ENCODE results near the gene ZNF562. TPM values are rescaled to one million over a fixed set of nuclear protein-coding genes. Genes with fewer than 3 reads are reported as not detected.

The ZNF562 gene
- total RNA-seq, 1 donor from 2014 or later = 38.2 TPM

- peak within 1 kb of the TSS; percentile 99 for H3K4me3 Mint-ChIP-seq (ENCODE audit: unreplicated experiment)
- H3K36me3 Mint-ChIP-seq (ENCODE audit: low read depth, unreplicated experiment) = peaks cover 29% of the 10 kb centered on the region
- H3K27ac Mint-ChIP-seq (ENCODE audit: unreplicated experiment) = peak within 1 kb of the TSS; percentile 100
- peak; percentile 77 for DNase-seq (ENCODE audit: low spot score)
- no peak for TF ChIP-seq CTCF (IDR thresholded peaks at IDR 0.05; ENCODE audit: unreplicated experiment)
- peaks cover 24% of the 10 kb centered on the region for H3K4me1 Mint-ChIP-seq (ENCODE audit: unreplicated experiment)
- no peaks in the 10 kb centered on the region for H3K9me3 Mint-ChIP-seq (ENCODE audit: unreplicated experiment)
- peaks cover 4% of the 10 kb centered on the region for H3K27me3 Mint-ChIP-seq (ENCODE audit: unreplicated experiment)
Measured at GRCh38 chr19:9621156-9622037, 53.5 kb downstream of the ZNF562 start, which contains the start of gene ZNF561. TSS of gene ZNF561 (minus strand) at chr19:9621232. CDS start at chr19:9619456, 1,776 bp downstream.

DNA sequence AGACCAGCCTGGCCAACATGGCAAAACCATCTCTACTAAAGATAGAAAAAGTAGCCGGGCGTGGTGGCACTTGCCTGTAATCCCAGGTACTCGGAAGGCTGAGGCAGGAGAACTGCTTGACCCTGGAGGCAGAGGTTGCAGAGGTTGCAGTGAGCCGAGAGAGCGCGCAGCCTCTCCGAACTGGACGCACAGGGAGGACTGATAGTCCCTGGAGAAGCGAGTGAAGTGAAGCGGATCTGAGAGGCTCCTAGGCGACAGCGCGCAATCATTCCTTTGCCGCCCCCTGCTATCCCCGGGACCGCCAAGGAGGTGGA is 54.1 kb downstream of the ZNF562 start:
- Mint-ChIP-seq H3K36me3 (ENCODE audit: low read depth, unreplicated experiment) (peaks cover 29% of the 10 kb centered on the region), H3K27me3 (ENCODE audit: unreplicated experiment) (peaks cover 4% of the 10 kb centered on the region), H3K9me3 (ENCODE audit: unreplicated experiment) (no peaks in the 10 kb centered on the region), H3K4me1 (ENCODE audit: unreplicated experiment) (peaks cover 21% of the 10 kb centered on the region), H3K4me3 (ENCODE audit: unreplicated experiment) (peak overlapping the region; percentile 99), H3K27ac (ENCODE audit: unreplicated experiment) (peak overlapping the region; percentile 100)
- TF ChIP-seq CTCF (IDR thresholded peaks at IDR 0.05; ENCODE audit: unreplicated experiment) = no peak
- no peak for DNase-seq (ENCODE audit: low spot score)

DNA sequence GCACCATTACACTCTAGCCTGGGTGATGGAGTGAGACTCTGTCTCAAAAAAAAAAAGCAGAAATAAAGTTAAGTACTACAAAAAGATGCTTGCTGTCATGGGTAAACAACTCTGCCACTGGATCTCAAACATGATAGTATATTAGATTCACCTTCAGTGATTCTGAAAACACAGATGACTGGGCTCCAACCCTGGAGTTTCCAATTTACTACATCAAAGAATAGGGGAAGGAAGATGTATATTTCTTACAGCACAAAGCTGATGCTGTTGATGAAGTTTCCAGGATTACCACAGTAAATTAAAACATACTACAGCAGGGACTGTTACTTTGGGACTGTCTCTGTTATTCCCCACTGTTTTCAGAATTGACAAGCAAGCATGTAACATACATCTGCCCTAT is 59.1 kb downstream of the ZNF562 start:
- peaks cover 66% of the 10 kb centered on the region for H3K36me3 Mint-ChIP-seq (ENCODE audit: low read depth, unreplicated experiment)
- no peak for DNase-seq (ENCODE audit: low spot score)
- H3K27ac Mint-ChIP-seq (ENCODE audit: unreplicated experiment) = no peak overlapping the region
- peaks cover 11% of the 10 kb centered on the region for H3K9me3 Mint-ChIP-seq (ENCODE audit: unreplicated experiment)
- TF ChIP-seq CTCF (IDR thresholded peaks at IDR 0.05; ENCODE audit: unreplicated experiment) = no peak
- H3K4me1 Mint-ChIP-seq (ENCODE audit: unreplicated experiment) = peaks cover 5% of the 10 kb centered on the region
- no peak overlapping the region for H3K4me3 Mint-ChIP-seq (ENCODE audit: unreplicated experiment)
- H3K27me3 Mint-ChIP-seq (ENCODE audit: unreplicated experiment) = peaks cover 2% of the 10 kb centered on the region

- H3K4me3 Mint-ChIP-seq (ENCODE audit: unreplicated experiment) = peak overlapping the region; percentile 70
- peaks cover 77% of the 10 kb centered on the region for H3K36me3 Mint-ChIP-seq (ENCODE audit: low read depth, unreplicated experiment)
- peaks cover 29% of the 10 kb centered on the region for H3K9me3 Mint-ChIP-seq (ENCODE audit: unreplicated experiment)
- no peak for DNase-seq (ENCODE audit: low spot score)
- no peak for TF ChIP-seq CTCF (IDR thresholded peaks at IDR 0.05; ENCODE audit: unreplicated experiment)
- no peak overlapping the region for H3K27ac Mint-ChIP-seq (ENCODE audit: unreplicated experiment)
- H3K4me1 Mint-ChIP-seq (ENCODE audit: unreplicated experiment) = no peaks in the 10 kb centered on the region
- H3K27me3 Mint-ChIP-seq (ENCODE audit: unreplicated experiment) = no peaks in the 10 kb centered on the region
Measured at GRCh38 chr19:9610484-9611113, 64.3 kb downstream of the ZNF562 start.

GRCh38 chr19:9608912-9609311 is 66.0 kb downstream of the ZNF562 start:
- Mint-ChIP-seq H3K4me1 (ENCODE audit: unreplicated experiment) (no peaks in the 10 kb centered on the region), H3K27ac (ENCODE audit: unreplicated experiment) (no peak overlapping the region), H3K4me3 (ENCODE audit: unreplicated experiment) (peak overlapping the region; percentile 70), H3K36me3 (ENCODE audit: low read depth, unreplicated experiment) (peaks cover 65% of the 10 kb centered on the region), H3K27me3 (ENCODE audit: unreplicated experiment) (no peaks in the 10 kb centered on the region), H3K9me3 (ENCODE audit: unreplicated experiment) (peaks cover 29% of the 10 kb centered on the region)
- no peak for DNase-seq (ENCODE audit: low spot score)
- TF ChIP-seq CTCF (IDR thresholded peaks at IDR 0.05; ENCODE audit: unreplicated experiment) = no peak

Data from endothelial cell (in vitro differentiated cells).